Neuron (in vitro differentiated cells): Measurements from ENCODE around the gene CCDC78.

Experiments used
- H2AFZ ChIP-seq: one replicate; pipeline ENCODE4 v1.6.1; 2013; ENCODE audit warnings: low read depth, mild to moderate bottlenecking, inconsistent platforms, low read length, moderate library complexity
- H3K27me3 ChIP-seq: one replicate; pipeline ENCODE4 v1.6.1; 2013; ENCODE audit warnings: low read length; ENCODE audit not compliant: insufficient read depth
- H3K36me3 ChIP-seq: one replicate; pipeline ENCODE4 v1.6.1; 2013; ENCODE audit warnings: low read length; ENCODE audit not compliant: insufficient read depth
- H3K4me1 ChIP-seq: one replicate; pipeline ENCODE4 v1.6.1; 2013; ENCODE audit warnings: low read length; ENCODE audit not compliant: insufficient read depth
- H3K4me3 ChIP-seq: 2 replicates; pipeline ENCODE4 v1.5.1; 2013; ENCODE audit warnings: mild to moderate bottlenecking, low read length, moderate library complexity
- H3K9me3 ChIP-seq: one replicate; pipeline ENCODE4 v1.6.1; 2013; ENCODE audit warnings: low read length

CCDC78 gene

GRCh38 chr16:765488-765865, 39.2 kb upstream of the CCDC78 start:
- Histone ChIP-seq H3K4me3 (no peak overlapping the region), H2AFZ (no peak overlapping the region), H3K36me3 (no peaks in the 10 kb centered on the region), H3K9me3 (no peaks in the 10 kb centered on the region), H3K4me1 (no peaks in the 10 kb centered on the region), H3K27me3 (no peaks in the 10 kb centered on the region)

GRCh38 chr16:764848-765487, 38.7 kb upstream of the CCDC78 start:
- Histone ChIP-seq H2AFZ (no peak overlapping the region), H3K9me3 (no peaks in the 10 kb centered on the region), H3K36me3 (no peaks in the 10 kb centered on the region), H3K27me3 (no peaks in the 10 kb centered on the region), H3K4me3 (no peak overlapping the region), H3K4me1 (peaks cover 3% of the 10 kb centered on the region)

- H3K27me3 ChIP-seq, result no peaks in the 10 kb centered on the region
- H2AFZ ChIP-seq, result no peak overlapping the region
- peaks cover 3% of the 10 kb centered on the region for H3K4me1 ChIP-seq
- H3K9me3 ChIP-seq, result no peaks in the 10 kb centered on the region
- H3K4me3 ChIP-seq, result no peak overlapping the region
- H3K36me3 ChIP-seq, result no peaks in the 10 kb centered on the region
Observed at GRCh38 chr16:764184-764750, 38.0 kb upstream of the CCDC78 start.

GRCh38 chr16:763369-764183, 37.3 kb upstream of the CCDC78 start:
- Histone ChIP-seq H3K9me3 (no peaks in the 10 kb centered on the region), H3K4me1 (peaks cover 3% of the 10 kb centered on the region), H3K36me3 (no peaks in the 10 kb centered on the region), H2AFZ (no peak overlapping the region), H3K27me3 (no peaks in the 10 kb centered on the region), H3K4me3 (no peak overlapping the region)

- Histone ChIP-seq H3K36me3 (no peaks in the 10 kb centered on the region), H3K4me3 (no peak overlapping the region), H2AFZ (no peak overlapping the region), H3K9me3 (no peaks in the 10 kb centered on the region), H3K27me3 (no peaks in the 10 kb centered on the region), H3K4me1 (peaks cover 3% of the 10 kb centered on the region)
Observed at GRCh38 chr16:762595-763268, 36.5 kb upstream of the CCDC78 start.

GRCh38 chr16:761625-762513, 35.6 kb upstream of the CCDC78 start:
- H3K36me3 ChIP-seq, result no peaks in the 10 kb centered on the region

GRCh38 chr16:760545-761343, 34.5 kb upstream of the CCDC78 start, which contains the start of gene MSLN:
Gene MSLN (plus strand): TSS chr16:760734. CDS start chr16:762681, 1,947 bp downstream.
- Histone ChIP-seq H3K4me1 (peaks cover 3% of the 10 kb centered on the region), H3K27me3 (no peaks in the 10 kb centered on the region), H3K36me3 (no peaks in the 10 kb centered on the region), H3K4me3 (no peak within 1 kb of the TSS), H2AFZ (no peak within 1 kb of the TSS), H3K9me3 (peaks cover 2% of the 10 kb centered on the region)

More at GRCh38 chr16:761625-762513, 35.6 kb upstream of the CCDC78 start:
- Histone ChIP-seq H3K9me3 (peaks cover under 1% of the 10 kb centered on the region), H3K4me3 (no peak overlapping the region), H2AFZ (no peak overlapping the region), H3K27me3 (no peaks in the 10 kb centered on the region), H3K4me1 (peaks cover 3% of the 10 kb centered on the region)

GRCh38 chr16:760065-760464, 33.8 kb upstream of the CCDC78 start:
- no peaks in the 10 kb centered on the region for H3K36me3 ChIP-seq
- no peak overlapping the region for H2AFZ ChIP-seq
- peaks cover 3% of the 10 kb centered on the region for H3K4me1 ChIP-seq
- peaks cover 2% of the 10 kb centered on the region for H3K9me3 ChIP-seq
- H3K4me3 ChIP-seq, result no peak overlapping the region
- no peaks in the 10 kb centered on the region for H3K27me3 ChIP-seq

GRCh38 chr16:759110-759910, 33.1 kb upstream of the CCDC78 start:
- peaks cover 2% of the 10 kb centered on the region for H3K9me3 ChIP-seq
- H3K27me3 ChIP-seq, result no peaks in the 10 kb centered on the region
- peaks cover 3% of the 10 kb centered on the region for H3K4me1 ChIP-seq
- no peak overlapping the region for H2AFZ ChIP-seq
- no peaks in the 10 kb centered on the region for H3K36me3 ChIP-seq
- no peak overlapping the region for H3K4me3 ChIP-seq

- Histone ChIP-seq H3K4me3 (no peak overlapping the region), H2AFZ (no peak overlapping the region), H3K4me1 (peaks cover 15% of the 10 kb centered on the region), H3K36me3 (no peaks in the 10 kb centered on the region), H3K9me3 (peaks cover 2% of the 10 kb centered on the region), H3K27me3 (no peaks in the 10 kb centered on the region)
Observed at GRCh38 chr16:756428-756827, 30.2 kb upstream of the CCDC78 start.

- Histone ChIP-seq H3K4me3 (no peak overlapping the region), H2AFZ (no peak overlapping the region), H3K27me3 (no peaks in the 10 kb centered on the region), H3K36me3 (no peaks in the 10 kb centered on the region), H3K9me3 (peaks cover 2% of the 10 kb centered on the region), H3K4me1 (peaks cover 24% of the 10 kb centered on the region)
Observed at GRCh38 chr16:754656-755055, 28.4 kb upstream of the CCDC78 start.
